ENCODE results near the gene COL7A1. TPM values are rescaled to one million over a fixed set of nuclear protein-coding genes. Genes with fewer than 3 reads are reported as not detected.

COL7A1 gene
- total RNA-seq, result 1 to 10 TPM; 3.2 to 5.5 TPM

DNA sequence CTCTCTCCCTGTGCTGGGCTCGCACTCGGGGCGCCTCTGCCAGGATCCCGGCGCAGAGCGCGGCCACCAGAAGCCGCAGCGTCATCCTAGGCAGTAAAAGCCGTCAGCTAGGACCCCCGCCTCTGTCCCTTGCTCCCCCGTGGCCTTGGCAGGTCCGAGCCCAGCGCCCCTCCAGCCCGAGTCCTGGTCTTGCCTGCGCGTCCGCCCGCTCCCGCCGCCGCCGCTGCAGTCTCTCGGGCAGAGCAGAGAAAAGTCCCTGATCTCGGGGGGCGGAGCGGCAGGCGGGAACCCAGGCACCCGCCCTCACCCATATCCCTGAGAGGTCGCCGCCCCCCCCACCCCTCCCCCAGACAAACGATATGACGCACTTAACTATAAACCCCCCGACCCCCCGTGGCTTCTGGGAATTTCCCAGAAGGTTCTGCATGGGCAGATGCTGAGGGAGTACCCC is at the start of gene COL7A1:
Gene COL7A1 (minus strand): TSS at position 255 of the 451 bp plus-strand sequence. CDS start 170 bp downstream, at position 85.
- H3K27ac Mint-ChIP-seq, result peak within 1 kb of the TSS in 1 of 2 donors; percentile 58
- no peaks in the 10 kb centered on the region for H3K36me3 Mint-ChIP-seq
- ATAC-seq, result no peak
- no peak for DNase-seq (ENCODE audit: low spot score in 2 of 2)
- H3K9me3 Mint-ChIP-seq, result no peaks in the 10 kb centered on the region

DNA sequence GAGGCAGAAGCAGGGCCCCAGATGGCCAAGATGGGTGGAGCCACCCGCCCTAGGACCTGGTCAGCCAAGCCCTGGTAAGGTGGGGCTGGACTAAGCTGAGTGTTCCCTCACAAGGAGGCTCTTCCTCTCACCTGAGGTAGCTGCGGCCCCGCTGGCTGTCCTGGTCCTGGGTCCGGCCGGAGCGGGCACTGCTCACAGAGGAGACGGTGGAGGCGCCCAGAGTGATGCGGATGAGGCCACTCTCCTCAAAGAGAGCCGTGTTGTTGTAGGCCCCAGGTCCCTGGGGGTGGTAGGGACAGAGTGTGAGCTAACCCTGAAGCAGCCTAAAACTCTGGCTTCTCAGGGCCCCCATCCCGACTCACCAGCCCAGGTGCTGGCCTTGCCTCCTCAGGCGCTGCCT is 47.5 kb upstream of the COL7A1 start:
- ATAC-seq, result no peak

DNA sequence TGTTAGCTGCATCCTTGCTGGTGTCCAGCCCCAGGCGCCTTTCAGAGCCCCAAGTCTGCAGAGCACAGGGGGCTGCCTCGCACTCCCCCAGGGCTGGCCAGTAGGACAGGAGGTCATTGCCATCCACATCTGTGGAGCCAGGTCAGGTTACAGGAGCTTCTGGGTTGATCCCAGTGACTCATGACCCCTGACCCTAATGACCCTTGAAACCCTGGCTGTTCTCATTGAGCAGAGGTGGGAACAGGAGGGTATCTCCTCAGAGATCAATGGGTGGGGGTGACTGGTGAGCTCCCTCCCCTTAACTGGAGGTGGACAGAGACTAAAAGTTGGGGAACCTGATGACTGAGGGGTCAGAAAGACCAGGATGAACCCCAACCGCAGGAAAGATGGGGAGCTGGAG is 46.3 kb upstream of the COL7A1 start:
- H3K9me3 Mint-ChIP-seq, result no peaks in the 10 kb centered on the region
- H3K27ac Mint-ChIP-seq, result peak overlapping the region in 1 of 2 donors; percentile 88
- H3K36me3 Mint-ChIP-seq, result no peaks in the 10 kb centered on the region
- ATAC-seq, result no peak
- no peak for DNase-seq (ENCODE audit: low spot score in 2 of 2)

More for the DNA sequence above, 47.5 kb upstream of the COL7A1 start:
- H3K9me3 Mint-ChIP-seq, result no peaks in the 10 kb centered on the region
- H3K36me3 Mint-ChIP-seq, result no peaks in the 10 kb centered on the region
- no peak for DNase-seq (ENCODE audit: low spot score in 2 of 2)
- H3K27ac Mint-ChIP-seq, result peak overlapping the region in 1 of 2 donors; percentile 17

DNA sequence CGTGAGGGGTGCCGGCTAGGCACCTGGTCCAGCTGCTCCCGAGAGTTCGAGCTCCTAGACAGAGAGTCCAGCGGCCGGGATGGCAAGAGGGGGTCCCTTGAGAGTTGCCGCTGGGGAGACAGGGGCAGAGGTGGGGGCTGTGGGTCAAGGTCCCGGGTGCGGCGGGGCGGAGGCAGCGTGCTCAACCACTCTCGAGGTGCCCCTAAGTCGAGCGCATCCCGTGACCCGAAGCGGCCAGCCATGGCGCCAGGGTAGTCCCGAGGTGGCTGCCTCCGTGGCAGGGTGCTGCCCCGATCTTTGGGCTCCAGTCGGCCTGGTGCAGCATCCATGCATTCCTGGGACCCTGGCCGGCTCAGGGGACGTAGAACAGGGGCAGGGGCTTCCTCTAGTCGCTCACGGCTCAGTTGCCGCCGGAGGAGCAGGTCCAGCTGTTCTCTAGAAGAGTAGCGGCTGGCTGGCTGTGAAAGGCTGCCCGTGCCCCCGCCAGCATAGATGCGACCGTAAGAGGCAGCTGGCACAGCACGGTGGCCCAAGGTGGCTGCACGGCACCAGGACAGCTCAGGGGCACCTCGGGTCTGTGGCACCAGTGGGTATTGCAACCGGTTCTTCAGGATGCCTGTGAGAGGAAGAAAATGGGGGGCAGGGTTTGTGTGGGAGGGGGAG is 44.9 kb upstream of the COL7A1 start:
- DNase-seq (ENCODE audit: low spot score in 2 of 2) (no peak), ATAC-seq (no peak)
- no peak overlapping the region for H3K27ac Mint-ChIP-seq
- no peaks in the 10 kb centered on the region for H3K36me3 Mint-ChIP-seq
- H3K9me3 Mint-ChIP-seq, result no peaks in the 10 kb centered on the region

DNA sequence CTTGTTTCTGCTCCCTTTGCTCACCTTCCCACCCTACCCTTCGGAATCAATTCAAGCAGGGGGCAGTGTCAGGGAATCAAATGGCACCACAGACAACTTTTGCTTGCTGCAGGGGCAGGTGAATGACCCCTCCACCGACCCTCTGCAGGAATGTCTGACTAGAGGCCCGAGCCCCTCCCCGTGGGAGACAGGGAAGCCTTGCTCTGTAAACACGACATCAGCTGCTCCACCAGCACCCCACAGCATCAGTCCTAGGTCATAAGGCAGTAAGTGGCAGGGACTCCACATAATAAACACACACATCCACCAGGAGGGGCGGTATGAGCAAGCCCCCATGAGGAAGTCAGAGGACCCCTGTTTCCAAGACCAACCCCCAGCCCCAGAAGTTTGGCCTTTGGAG is 42.2 kb upstream of the COL7A1 start:
- peak overlapping the region in 1 of 2 donors; percentile 66 for H3K27ac Mint-ChIP-seq
- no peak for DNase-seq (ENCODE audit: low spot score in 2 of 2)
- H3K9me3 Mint-ChIP-seq, result no peaks in the 10 kb centered on the region
- no peak for ATAC-seq
- H3K36me3 Mint-ChIP-seq, result peaks cover 0 to 5% of the 10 kb centered on the region in 2 donors

DNA sequence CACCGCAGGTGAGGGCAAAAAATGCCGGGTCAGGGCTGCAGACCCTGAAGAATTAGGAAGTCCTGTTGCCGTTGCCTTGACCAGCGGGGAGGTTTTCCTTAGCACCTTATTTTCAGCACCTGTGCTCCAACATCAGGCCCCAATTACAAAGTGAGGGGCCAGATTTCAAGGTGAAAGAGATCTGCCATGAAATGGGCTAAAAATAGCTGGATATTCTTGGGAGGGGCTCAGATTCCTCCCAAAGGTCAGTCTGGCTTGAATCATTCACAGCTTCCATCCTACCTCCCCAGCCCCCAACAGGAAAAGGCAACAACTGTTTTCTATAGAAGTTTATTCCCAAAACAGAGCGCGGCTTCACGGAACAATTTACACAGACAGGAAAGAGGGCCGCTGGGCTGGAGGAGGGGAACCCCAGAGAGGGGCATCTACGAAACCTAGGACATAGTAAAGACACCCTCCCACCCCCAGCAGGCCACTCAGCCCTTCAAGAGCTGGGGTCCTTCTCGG is 41.1 kb upstream of the COL7A1 start:
- ATAC-seq (no peak), DNase-seq (ENCODE audit: low spot score in 2 of 2) (no peak)
- peaks cover 0 to 5% of the 10 kb centered on the region in 2 donors for H3K36me3 Mint-ChIP-seq
- no peaks in the 10 kb centered on the region for H3K9me3 Mint-ChIP-seq
- peak overlapping the region; percentile 22 to 83 for H3K27ac Mint-ChIP-seq

DNA sequence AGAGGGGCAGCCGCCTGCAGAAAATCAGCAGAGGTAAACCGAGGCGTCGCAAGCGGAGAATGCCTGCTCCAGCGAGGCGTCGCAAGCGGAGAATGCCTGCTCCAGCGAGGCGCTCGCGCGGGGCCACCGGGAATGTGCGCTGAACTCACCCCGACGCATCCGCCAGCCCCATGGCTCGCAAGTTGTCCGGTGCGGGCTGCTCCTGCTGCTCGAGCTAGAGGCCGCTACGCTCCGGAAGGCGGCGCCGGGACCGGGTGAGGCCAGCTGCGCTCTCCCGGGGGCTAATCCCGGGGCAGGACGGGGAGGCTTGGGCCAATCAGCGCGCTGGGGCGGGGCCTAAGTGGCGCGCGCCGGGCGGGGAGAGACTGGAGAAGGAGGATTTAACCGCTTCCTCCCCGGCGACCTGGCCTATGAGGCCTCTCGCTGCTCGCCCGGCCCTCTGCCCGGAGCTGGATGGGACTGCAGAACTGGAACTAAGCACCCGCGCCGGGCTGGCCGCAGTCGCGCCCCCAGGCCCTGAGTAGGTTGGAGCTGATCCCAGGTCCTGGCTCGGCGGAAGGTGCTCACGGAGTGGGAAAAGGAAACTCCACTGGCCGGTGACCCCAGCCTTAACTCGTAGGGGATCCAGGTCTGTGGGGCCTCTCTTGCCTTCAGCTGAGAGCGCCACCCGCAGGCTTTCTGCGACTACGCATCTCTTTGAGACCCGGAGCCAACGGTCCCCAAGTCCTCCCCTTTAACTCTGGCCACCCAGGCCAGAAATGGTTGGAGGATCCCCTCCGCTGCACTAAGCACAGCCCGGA is 40.3 kb upstream of the COL7A1 start, which contains the start of gene SLC26A6:
Gene SLC26A6 (minus strand): TSS at position 240 of the 800 bp plus-strand sequence. CDS start 68 bp downstream, at position 172.
- Mint-ChIP-seq H3K27ac (peak within 1 kb of the TSS; percentile 72 to 83), H3K9me3 (no peaks in the 10 kb centered on the region), H3K36me3 (peaks cover 0 to 5% of the 10 kb centered on the region in 2 donors)
- ATAC-seq, result peak; percentile 97
- peak; percentile 96 to 97 for DNase-seq (ENCODE audit: low spot score in 2 of 2)

DNA sequence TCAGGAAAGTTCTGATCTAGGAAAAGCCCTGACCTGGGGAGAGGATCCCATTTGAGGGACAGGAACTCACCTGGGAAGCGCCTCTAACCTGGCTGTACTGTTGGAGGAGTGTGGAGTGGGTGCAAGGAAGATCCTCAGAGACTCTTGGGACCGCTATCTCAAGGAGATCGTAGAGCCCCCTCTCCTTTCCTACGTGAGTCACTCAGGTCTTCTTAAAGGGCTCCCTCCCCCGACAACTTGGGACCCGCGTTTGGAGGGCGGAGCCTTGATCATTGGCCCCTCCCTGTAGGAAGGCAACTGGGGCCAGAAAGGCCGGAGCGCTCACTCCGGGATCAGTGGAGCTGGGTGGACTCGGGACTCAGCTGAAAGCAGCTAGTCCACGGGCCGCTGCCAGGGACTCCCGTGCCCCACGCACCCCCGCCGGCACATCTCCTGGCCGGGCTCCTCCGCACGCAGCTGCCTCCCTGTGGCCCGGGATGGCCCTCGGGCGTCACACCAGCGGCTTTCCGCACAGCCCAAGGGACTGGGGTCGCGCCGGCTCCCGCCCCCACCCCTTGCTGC is 39.6 kb upstream of the COL7A1 start:
- Mint-ChIP-seq H3K27ac (peak overlapping the region in 1 of 2 donors; percentile 83), H3K36me3 (peaks cover 0 to 5% of the 10 kb centered on the region in 2 donors), H3K9me3 (no peaks in the 10 kb centered on the region)
- peak in 1 of 2 donors; percentile 58 for DNase-seq (ENCODE audit: low spot score in 2 of 2)
- ATAC-seq, result peak; percentile 9 to 22

DNA sequence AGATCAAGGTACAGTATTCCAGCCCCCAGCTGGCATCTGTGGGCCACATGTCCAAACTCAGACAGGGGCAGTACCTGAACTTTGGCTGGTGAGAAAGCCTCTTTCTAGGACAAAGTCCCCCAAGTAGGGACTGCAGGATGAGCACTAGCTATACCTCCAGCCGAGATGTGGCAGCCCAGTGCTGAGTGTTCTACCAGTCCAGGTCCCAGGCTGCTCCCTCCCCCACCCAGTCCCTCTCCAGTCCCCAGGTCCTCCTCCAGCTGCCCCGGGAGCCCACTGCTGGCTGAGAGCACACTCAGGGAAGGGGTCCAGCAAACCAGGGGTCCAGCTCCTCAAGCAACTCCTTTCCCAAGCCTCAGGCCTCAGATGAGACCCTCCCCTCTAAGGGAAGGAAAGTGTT is 38.6 kb upstream of the COL7A1 start:
- no peak overlapping the region for H3K27ac Mint-ChIP-seq
- ATAC-seq, result no peak
- DNase-seq (ENCODE audit: low spot score in 2 of 2), result no peak
- H3K36me3 Mint-ChIP-seq, result peaks cover 0 to 5% of the 10 kb centered on the region in 2 donors
- H3K9me3 Mint-ChIP-seq, result no peaks in the 10 kb centered on the region

DNA sequence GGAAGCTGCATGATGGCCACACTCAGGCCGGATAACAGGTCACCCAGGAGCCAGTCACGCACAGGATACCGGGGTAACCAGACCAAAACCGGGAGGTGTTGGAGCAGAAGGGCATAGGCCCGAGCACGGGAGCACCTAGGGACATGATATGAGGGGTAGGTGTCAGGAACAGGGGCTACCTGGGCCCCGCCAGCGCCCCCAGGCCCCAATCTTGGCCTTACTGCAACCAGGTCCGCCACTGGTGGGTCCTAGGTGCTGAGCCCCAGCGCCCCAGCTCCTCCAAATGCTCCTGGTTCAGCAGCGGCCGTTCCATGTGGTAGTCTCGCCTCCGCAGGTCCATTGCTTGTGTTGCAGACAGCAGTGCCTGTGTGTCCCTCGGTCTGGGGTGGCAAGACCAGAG is 38.1 kb upstream of the COL7A1 start:
- DNase-seq (ENCODE audit: low spot score in 2 of 2), result no peak
- no peak for ATAC-seq
- H3K36me3 Mint-ChIP-seq, result peaks cover 0 to 5% of the 10 kb centered on the region in 2 donors
- H3K27ac Mint-ChIP-seq, result no peak overlapping the region
- H3K9me3 Mint-ChIP-seq, result no peaks in the 10 kb centered on the region

DNA sequence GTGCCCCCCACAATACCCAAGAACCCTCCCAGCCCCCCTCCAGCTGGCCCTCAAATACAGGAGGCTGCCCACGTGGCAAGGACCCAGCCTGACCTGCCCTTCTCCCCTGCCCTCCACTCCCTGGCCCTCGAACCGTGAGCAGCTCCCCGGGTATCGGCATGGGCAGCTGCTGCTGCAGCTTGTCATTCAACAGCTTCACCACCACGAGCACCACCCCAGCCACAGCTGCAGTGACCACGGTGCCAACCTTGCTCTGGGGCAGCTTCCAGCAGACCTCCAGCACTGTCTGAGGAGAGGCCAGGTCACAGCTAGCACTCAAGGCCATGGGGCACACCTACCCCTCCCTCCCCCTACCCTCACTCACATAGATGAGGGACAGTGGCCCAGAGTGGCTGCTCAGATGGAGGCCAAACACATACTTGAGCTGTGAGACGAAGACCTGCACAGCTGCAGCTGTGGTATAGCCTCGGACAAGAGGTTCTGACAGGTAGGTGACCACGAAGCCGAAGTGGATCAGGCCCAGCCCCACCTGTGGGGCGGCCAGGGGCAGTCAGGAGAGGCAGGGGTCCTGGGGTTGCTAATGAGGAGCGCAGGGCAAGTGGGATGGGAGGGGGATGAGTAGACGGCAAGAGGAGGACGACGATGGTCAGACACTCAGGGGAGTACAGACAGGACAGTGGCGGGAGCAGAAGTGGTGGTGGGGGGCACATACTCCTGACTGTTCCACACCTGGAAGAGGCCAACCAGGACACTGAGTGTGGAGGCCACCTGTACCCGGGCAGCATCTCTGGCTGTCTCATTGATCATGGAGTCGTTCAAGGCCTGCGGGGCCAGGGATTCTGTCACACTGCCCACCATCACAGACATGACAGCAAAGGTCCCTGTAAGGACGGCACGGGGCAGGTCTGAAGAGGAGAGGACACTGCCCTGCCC is 36.7 kb upstream of the COL7A1 start:
- Mint-ChIP-seq H3K27ac (no peak overlapping the region), H3K36me3 (peaks cover 0 to 5% of the 10 kb centered on the region in 2 donors), H3K9me3 (no peaks in the 10 kb centered on the region)
- DNase-seq (ENCODE audit: low spot score in 2 of 2), result no peak
- ATAC-seq, result no peak

DNA sequence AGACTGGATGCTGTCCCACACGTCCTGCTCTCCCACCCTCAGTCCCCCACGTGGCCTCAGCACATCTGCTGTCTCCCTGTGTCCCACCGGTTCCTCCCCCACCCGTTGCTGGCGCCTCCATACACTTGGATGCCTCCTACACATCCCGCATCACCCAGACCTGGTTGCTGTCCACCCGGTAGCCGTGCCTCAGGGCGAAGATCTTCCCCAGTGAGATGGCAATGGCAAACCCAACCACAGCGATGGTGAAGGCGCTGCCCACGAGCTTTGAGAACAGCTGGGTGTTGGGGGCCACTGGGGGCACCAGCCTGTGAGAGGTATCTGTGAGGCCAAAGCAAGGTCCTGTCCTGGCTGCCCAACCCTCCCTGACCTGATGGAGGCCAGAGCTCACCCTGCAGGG is 35.7 kb upstream of the COL7A1 start:
- Mint-ChIP-seq H3K27ac (no peak overlapping the region), H3K36me3 (peaks cover 0 to 5% of the 10 kb centered on the region in 2 donors), H3K9me3 (no peaks in the 10 kb centered on the region)
- no peak for DNase-seq (ENCODE audit: low spot score in 2 of 2)
- ATAC-seq, result no peak

DNA sequence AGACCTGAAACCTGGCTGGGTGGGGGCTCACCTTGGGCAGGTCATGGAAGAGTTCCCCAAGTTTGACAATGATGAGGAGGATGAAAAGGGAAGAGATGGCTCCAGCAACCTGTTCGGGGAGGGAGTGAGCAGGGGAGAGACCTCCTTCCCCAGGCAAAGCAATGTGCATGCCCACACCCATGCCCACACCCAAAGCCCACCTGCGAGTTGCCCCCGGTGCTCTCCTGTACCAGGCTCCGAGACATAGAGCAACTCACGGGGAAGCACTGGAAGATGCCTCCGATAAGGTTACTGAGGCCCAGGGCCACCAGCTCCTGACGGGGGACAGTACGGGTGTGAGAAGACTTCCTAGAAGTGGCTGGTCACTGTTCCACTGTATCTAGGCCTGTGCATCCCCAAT is 35.3 kb upstream of the COL7A1 start:
- no peak for DNase-seq (ENCODE audit: low spot score in 2 of 2)
- no peak for ATAC-seq
- H3K36me3 Mint-ChIP-seq, result peaks cover 0 to 5% of the 10 kb centered on the region in 2 donors
- no peaks in the 10 kb centered on the region for H3K9me3 Mint-ChIP-seq
- no peak overlapping the region for H3K27ac Mint-ChIP-seq

DNA sequence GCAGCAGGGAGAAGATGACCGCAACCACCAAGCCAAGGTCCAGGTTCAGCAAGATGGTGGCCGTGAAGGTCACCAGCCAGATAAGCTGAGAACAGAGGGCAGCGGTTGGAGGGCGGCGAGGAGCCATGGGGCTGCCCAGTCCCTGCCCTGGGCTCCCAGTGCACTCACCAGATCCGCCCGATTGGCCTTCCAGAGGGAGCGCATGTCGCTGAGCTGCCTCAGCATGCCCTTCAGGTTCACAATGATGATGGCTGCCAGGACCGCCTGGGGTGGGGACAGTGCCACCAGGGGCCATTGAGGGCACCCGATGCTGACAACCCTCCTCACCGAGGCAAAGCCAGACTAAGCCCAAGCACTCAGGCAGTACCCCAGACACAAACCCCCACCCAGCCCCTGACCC is 34.8 kb upstream of the COL7A1 start:
- DNase-seq (ENCODE audit: low spot score in 2 of 2) (no peak), ATAC-seq (no peak)
- H3K27ac Mint-ChIP-seq, result no peak overlapping the region
- H3K9me3 Mint-ChIP-seq, result no peaks in the 10 kb centered on the region
- peaks cover 0 to 5% of the 10 kb centered on the region in 2 donors for H3K36me3 Mint-ChIP-seq

DNA sequence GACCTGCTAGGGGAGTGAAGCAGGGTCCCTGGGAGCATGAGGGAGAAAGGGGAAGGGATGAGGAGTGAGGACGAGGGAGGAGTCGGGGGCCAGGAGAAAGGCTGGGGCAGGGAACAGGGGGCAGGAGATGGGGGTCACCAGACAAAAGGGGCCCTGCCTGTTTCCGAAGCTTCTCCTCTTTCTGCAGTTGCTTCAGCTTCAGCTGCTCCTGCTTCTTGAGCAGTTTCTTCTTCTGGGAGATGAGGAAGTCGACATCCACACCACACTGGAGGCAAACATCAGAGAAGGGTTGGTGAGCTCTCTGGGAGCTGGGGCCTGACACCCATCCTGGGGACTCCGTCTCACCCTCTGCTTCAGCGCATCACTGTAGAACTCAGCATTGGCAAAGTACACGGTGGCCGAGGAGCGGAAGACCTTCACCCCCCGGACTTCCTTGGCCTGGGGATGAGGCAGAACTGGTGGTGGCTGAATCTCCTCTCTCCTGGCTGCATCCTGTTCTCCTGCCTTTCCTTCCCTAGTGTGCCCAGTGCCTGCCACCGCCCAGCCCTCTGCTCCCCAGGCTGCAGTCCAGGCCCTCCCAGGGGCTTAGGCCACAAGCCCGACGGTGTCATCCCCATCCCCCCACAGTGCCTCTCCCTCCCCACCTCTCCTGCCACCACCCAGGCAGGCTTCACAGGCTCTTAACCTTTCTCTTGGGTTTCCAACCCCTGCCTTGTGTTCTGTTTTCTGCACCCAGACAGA is 33.3 kb upstream of the COL7A1 start:
- peaks cover 0 to 5% of the 10 kb centered on the region in 2 donors for H3K36me3 Mint-ChIP-seq
- DNase-seq (ENCODE audit: low spot score in 2 of 2) (no peak), ATAC-seq (no peak)
- no peaks in the 10 kb centered on the region for H3K9me3 Mint-ChIP-seq
- H3K27ac Mint-ChIP-seq, result peak overlapping the region; percentile 7 to 38
